Endothelial cell of umbilical vein (primary cell): Measurements from ENCODE around the gene RANBP17. TPM values are rescaled to one million over a fixed set of nuclear protein-coding genes. Genes with fewer than 3 reads are reported as not detected.

ENCODE experiments used
- BruUV-seq: library from RNA; stranded (reverse); fragments of 400-500 nt; replicated peaks from 2 replicates; lab custom pipeline; 2021; lab: Mats Ljungman, UMichigan
- CTCF ChIA-PET: fragments of 300-600, 350-600 bp; sonication (Branson Sonifier 250); formaldehyde crosslinking; loops from one replicate; lab custom pipeline; 2021; ENCODE audit warnings: antibody characterized with exemption, inconsistent platforms; lab: Charles Lee
- POLR2A ChIA-PET: fragments of 300-600, 350-600 bp; sonication (Branson Sonifier 250); formaldehyde crosslinking; loops from one replicate; lab custom pipeline; 2021; ENCODE audit warnings: antibody characterized with exemption, inconsistent platforms; lab: Charles Lee
- DNase-seq: peaks from one replicate; pipeline ENCODE4 v3.0.0-alpha.2; 2011; ENCODE audit warnings: low read depth, low spot score
- FAIRE-seq: peaks from 2 replicates; lab custom pipeline; 2011; peaks lifted over from hg19 to GRCh38; lab: Jason Lieb, UNC
- H2AFZ ChIP-seq: 2 replicates; pipeline ENCODE4 v1.6.0; 2012; ENCODE audit warnings: low read depth, low read length, control low read depth, inconsistent platforms
- H3K27ac ChIP-seq: 2 replicates; pipeline ENCODE4 v1.5.1; 2011; ENCODE audit warnings: low read depth, mild to moderate bottlenecking, control low read depth, low read length, moderate library complexity; ENCODE audit not compliant: insufficient read depth
- H3K27me3 ChIP-seq, 2 experiments: 2 replicates each; pipeline versions ENCODE4 v1.6.0 to v1.6.1; 2011; ENCODE audit warnings: low read length in 2 of 2, mixed read lengths in 1 of 2; ENCODE audit not compliant: control insufficient read depth in 2 of 2, insufficient read depth in 2 of 2
- H3K36me3 ChIP-seq, 2 experiments: 2 replicates in 1 of 2; 3 replicates in 1 of 2; pipeline ENCODE4 v1.5.1; 2011; ENCODE audit warnings: low read length in 2 of 2, mild to moderate bottlenecking in 1 of 2, moderate library complexity in 1 of 2; ENCODE audit not compliant: control insufficient read depth in 2 of 2, insufficient read depth in 2 of 2; ENCODE audit errors: extremely low read depth in 1 of 2
- H3K4me1 ChIP-seq: 3 replicates; pipeline ENCODE4 v1.5.1; 2011; ENCODE audit warnings: mild to moderate bottlenecking, low read length; ENCODE audit not compliant: control insufficient read depth, insufficient read depth; ENCODE audit errors: extremely low read depth
- H3K4me2 ChIP-seq: 2 replicates; pipeline ENCODE4 v1.6.1; 2011; ENCODE audit warnings: low read length, control low read depth, mixed read lengths; ENCODE audit not compliant: insufficient read depth
- H3K4me3 ChIP-seq, 3 experiments: fragments of 200-600 bp in 1 of 3; sonication (generic), shearing (Covaris generic) in 1 of 3; replicated peaks in 1 of 3; 2 replicates each; pipeline ENCODE4 v1.5.1; 2011 to 2016; ENCODE audit warnings: control low read depth in 3 of 3, low read length in 3 of 3, mild to moderate bottlenecking in 2 of 3, inconsistent platforms in 1 of 3, low read depth in 1 of 3, moderate library complexity in 1 of 3; ENCODE audit not compliant: insufficient read depth in 1 of 3
- H3K79me2 ChIP-seq: 2 replicates; pipeline ENCODE4 v1.6.0; 2012; ENCODE audit warnings: low read length, inconsistent platforms; ENCODE audit not compliant: control insufficient read depth, insufficient read depth
- H3K9ac ChIP-seq: replicated peaks from 2 replicates; pipeline ENCODE3; 2011; ENCODE audit warnings: low read length, control low read depth; ENCODE audit not compliant: insufficient read depth; ENCODE audit errors: extremely low read depth
- H3K9me1 ChIP-seq: replicated peaks from 3 replicates; pipeline ENCODE4 v1.6.0; 2011; ENCODE audit warnings: mild to moderate bottlenecking, low read length; ENCODE audit not compliant: control insufficient read depth, insufficient read depth; ENCODE audit errors: extremely low read depth
- H3K9me3 ChIP-seq: replicated peaks from 2 replicates; pipeline ENCODE4 v1.5.1; 2012; ENCODE audit warnings: low read length, inconsistent platforms; ENCODE audit not compliant: control insufficient read depth, insufficient read depth
- H4K20me1 ChIP-seq: replicated peaks from 2 replicates; pipeline ENCODE3; 2011; ENCODE audit warnings: mild to moderate bottlenecking, low read length; ENCODE audit not compliant: control insufficient read depth, insufficient read depth; ENCODE audit errors: extremely low read depth
- CTCF ChIP-seq, 2 donors: IDR thresholded peaks; 1 replicate in 1 of 2; 2 replicates in 1 of 2; pipeline ENCODE4 v1.5.1; 2011; ENCODE audit warnings: low read length in 2 of 2, mild to moderate bottlenecking in 2 of 2, moderate library complexity in 2 of 2, control low read depth in 1 of 2, inconsistent platforms in 1 of 2, low read depth in 1 of 2; ENCODE audit not compliant: insufficient read depth in 1 of 2; ENCODE audit errors: extremely low read depth in 1 of 2
- FOS ChIP-seq: IDR thresholded peaks from 2 replicates; pipeline ENCODE4 v1.6.1; 2011; ENCODE audit warnings: mild to moderate bottlenecking, low read length, moderate library complexity, borderline replicate concordance; ENCODE audit not compliant: insufficient read depth
- JUN ChIP-seq: IDR thresholded peaks from 2 replicates; pipeline ENCODE4 v1.6.1; 2011; ENCODE audit warnings: borderline replicate concordance, low read depth; ENCODE audit not compliant: insufficient read length, insufficient read depth
- MAX ChIP-seq: IDR thresholded peaks from 2 replicates; pipeline ENCODE4 v1.6.1; 2011; ENCODE audit not compliant: insufficient read depth, insufficient read length
- POLR2A ChIP-seq: IDR thresholded peaks from 2 replicates; pipeline ENCODE4 v1.6.1; 2012; ENCODE audit warnings: low read depth, mild to moderate bottlenecking, control low read depth, low read length
- POLR2AphosphoS5 ChIP-seq: IDR thresholded peaks from 2 replicates; pipeline ENCODE4 v1.6.1; 2012; ENCODE audit warnings: low read depth, mild to moderate bottlenecking, control low read depth, low read length, moderate library complexity; ENCODE audit not compliant: insufficient read depth
- dilution Hi-C: fragments of 300-500 bp; cut with MboI; formaldehyde crosslinking; loops from one replicate; pipeline ENCODE4 v1.15.0; 2019; ENCODE audit warnings: low sequenced_read_pairs; ENCODE audit not compliant: extremely low pct_ligation_motif_present
- intact Hi-C: fragments of 100-400 bp; cut with micrococcal nuclease; formaldehyde crosslinking; loops from one replicate; pipeline ENCODE4 v1.10.0; 2022
- polyA plus RNA-seq, 4 experiments: library from polyadenylated mRNA; depleted of rRNA in 3 of 4; stranded (reverse) in 3 of 4; unstranded in 1 of 4; fragments of >200 nt; gene quantifications; 2 replicates each; pipeline versions ENCODE4 v1.2.1 to v1.2.3, GENCODE V29; 2011 to 2012; ENCODE audit warnings: missing spikeins in 1 of 4
- total RNA-seq: library from RNA; stranded (reverse); gene quantifications from 2 replicates; pipeline ENCODE4 v1.2.3, GENCODE V29; 2021

Gene RANBP17
- total and polyA plus RNA-seq, 2 donors (not counting 3 experiments of a cell fraction or from before 2014, with no cell fraction given), result 5.6 to 13.6 TPM

DNA sequence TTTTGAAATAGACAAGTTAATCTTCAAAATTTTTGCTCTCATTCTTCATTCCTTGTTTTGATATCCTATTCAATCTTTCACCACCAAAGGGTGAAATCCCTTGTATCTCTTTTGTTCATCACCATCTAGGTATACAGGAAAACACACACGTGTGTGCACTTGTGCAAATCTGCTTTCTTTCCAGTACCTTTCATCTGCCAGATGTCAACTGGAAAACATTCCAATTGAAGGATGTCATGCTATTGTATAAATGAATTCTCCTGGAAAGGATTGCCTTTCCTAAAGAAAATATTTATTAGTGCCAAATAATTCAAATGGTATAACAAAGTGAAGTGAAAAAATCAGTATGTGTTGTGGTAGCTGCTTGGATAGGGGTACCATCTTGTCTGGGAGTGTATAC lies 123.7 kb downstream of the RANBP17 start:
- Histone ChIP-seq H3K27me3 (no peaks in the 10 kb centered on the region), H3K79me2 (no peaks in the 10 kb centered on the region), H3K4me2 (no peak overlapping the region), H3K9ac (no peak overlapping the region), H4K20me1 (no peaks in the 10 kb centered on the region), H2AFZ (no peak overlapping the region), H3K9me1 (no peaks in the 10 kb centered on the region), H3K4me1 (peaks cover 7% of the 10 kb centered on the region), H3K4me3 (no peak overlapping the region), H3K27ac (no peak overlapping the region), H3K36me3 (no peaks in the 10 kb centered on the region), H3K9me3 (no peaks in the 10 kb centered on the region)
- DNase-seq, result peak; percentile 74
- no peak for FAIRE-seq
- ChIA-PET POLR2A (no interaction called here), CTCF (interaction anchor here (1.2 to 4.8 kb wide), 6 partner anchors 170 to 359 kb away, joined by 3 to 29 read pairs (median 6); no protein-coding TSS in a partner anchor)
- BruUV-seq, result no TSS peak
- TF ChIP-seq JUN (peak; percentile 2), POLR2A (no peak), CTCF (IDR thresholded peaks at IDR 0.05; ENCODE audit: extremely low read depth in 1 of 2, insufficient read depth in 1 of 2, low read depth in 1 of 2, low read length in 2 of 2) (no peak), MAX (no peak), FOS (no peak), POLR2AphosphoS5 (no peak)
- dilution Hi-C loops, result no loop called here
- intact Hi-C loops, result loop anchor here (2.0 to 5.0 kb wide), 2 partner anchors 241 to 287 kb away; no protein-coding TSS in a partner anchor
